NCI-H1092 (cell line): ENCODE results near the gene MAP3K3.

Source experiments
- DNase-seq: peaks from one replicate; lab custom pipeline; 2025; lab: John Stamatoyannopoulos, UW

MAP3K3 gene

GRCh38 chr17:63653050-63653449, 30.8 kb downstream of the MAP3K3 start:
- DNase-seq, result no peak

- no peak for DNase-seq
These were observed 35.6 kb downstream of the MAP3K3 start for GRCh38 chr17:63657786-63658185.

GRCh38 chr17:63658366-63658765, 36.1 kb downstream of the MAP3K3 start:
- DNase-seq, result no peak

GRCh38 chr17:63659850-63660249, 37.6 kb downstream of the MAP3K3 start:
- no peak for DNase-seq

GRCh38 chr17:63665527-63666214, 43.5 kb downstream of the MAP3K3 start:
- no peak for DNase-seq

GRCh38 chr17:63672856-63673255, 50.6 kb downstream of the MAP3K3 start:
- DNase-seq, result no peak

- DNase-seq, result no peak
These were observed 53.0 kb downstream of the MAP3K3 start for GRCh38 chr17:63675231-63675606.

GRCh38 chr17:63675607-63676546, 53.7 kb downstream of the MAP3K3 start:
- no peak for DNase-seq

GRCh38 chr17:63676584-63676983, 54.4 kb downstream of the MAP3K3 start:
- no peak for DNase-seq

GRCh38 chr17:63679214-63679613, 57.0 kb downstream of the MAP3K3 start:
- no peak for DNase-seq

- no peak for DNase-seq
These were observed 58.5 kb downstream of the MAP3K3 start for GRCh38 chr17:63680700-63681099.

GRCh38 chr17:63681530-63681929, 59.3 kb downstream of the MAP3K3 start:
- no peak for DNase-seq

GRCh38 chr17:63682441-63682840, 60.2 kb downstream of the MAP3K3 start:
- DNase-seq, result no peak

- DNase-seq, result no peak
These were observed 60.8 kb downstream of the MAP3K3 start for GRCh38 chr17:63682981-63683380.

GRCh38 chr17:63685041-63685440, 62.8 kb downstream of the MAP3K3 start:
- no peak for DNase-seq

- DNase-seq, result no peak
These were observed 63.4 kb downstream of the MAP3K3 start for GRCh38 chr17:63685578-63685977.

- DNase-seq, result no peak
These were observed 64.0 kb downstream of the MAP3K3 start for GRCh38 chr17:63686138-63686685.

- DNase-seq, result no peak
These were observed 66.3 kb downstream of the MAP3K3 start for GRCh38 chr17:63688396-63689020.

GRCh38 chr17:63689479-63689878, 67.3 kb downstream of the MAP3K3 start:
- DNase-seq, result no peak

- DNase-seq, result no peak
These were observed 70.1 kb downstream of the MAP3K3 start for GRCh38 chr17:63692195-63692816.

- DNase-seq, result no peak
These were observed 71.3 kb downstream of the MAP3K3 start for GRCh38 chr17:63693411-63694113.
